ENCODE data around the gene EFEMP2.

EFEMP2 gene

GRCh38 chr11:65856689-65857499, 15.7 kb downstream of the EFEMP2 start:
- Histone ChIP-seq H3K27me3 (ENCODE audit: insufficient read depth, low read length, poor library complexity, severe bottlenecking) (peaks cover 11% of the 10 kb centered on the region), H3K4me3 (ENCODE audit: low read length, poor library complexity, severe bottlenecking) (peak overlapping the region; percentile 80), H3K4me2 (ENCODE audit: low read depth, low read length, poor library complexity, severe bottlenecking) (peak overlapping the region; percentile 94), H3K9me2 (replicated peaks; ENCODE audit: low read depth, low read length) (no peaks in the 10 kb centered on the region), H4K20me1 (ENCODE audit: insufficient read depth, low read length, poor library complexity, severe bottlenecking) (peaks cover 67% of the 10 kb centered on the region), H2AFZ (ENCODE audit: low read length) (no peak overlapping the region), H3K4me1 (ENCODE audit: insufficient read depth, low read length, poor library complexity, severe bottlenecking) (peaks cover 42% of the 10 kb centered on the region), H3K9me3 (ENCODE audit: insufficient read depth, low read depth, low read length) (peaks cover under 1% of the 10 kb centered on the region; the same call in 1 of the 2 replicates), H3K36me3 (ENCODE audit: insufficient read depth, low read length) (peaks cover 46% of the 10 kb centered on the region; the same call in 1 of the 2 replicates), H3K9ac (ENCODE audit: low read depth, low read length, poor library complexity, severe bottlenecking) (peak overlapping the region; percentile 95), H3K79me2 (ENCODE audit: insufficient read depth, low read length) (peaks cover 73% of the 10 kb centered on the region), H3F3A (ENCODE audit: low read depth) (0 out of 2 replicates have a peak, but pooled peaks cover 7% of the 10 kb centered on the region)
- TF ChIP-seq, protein P1, sequence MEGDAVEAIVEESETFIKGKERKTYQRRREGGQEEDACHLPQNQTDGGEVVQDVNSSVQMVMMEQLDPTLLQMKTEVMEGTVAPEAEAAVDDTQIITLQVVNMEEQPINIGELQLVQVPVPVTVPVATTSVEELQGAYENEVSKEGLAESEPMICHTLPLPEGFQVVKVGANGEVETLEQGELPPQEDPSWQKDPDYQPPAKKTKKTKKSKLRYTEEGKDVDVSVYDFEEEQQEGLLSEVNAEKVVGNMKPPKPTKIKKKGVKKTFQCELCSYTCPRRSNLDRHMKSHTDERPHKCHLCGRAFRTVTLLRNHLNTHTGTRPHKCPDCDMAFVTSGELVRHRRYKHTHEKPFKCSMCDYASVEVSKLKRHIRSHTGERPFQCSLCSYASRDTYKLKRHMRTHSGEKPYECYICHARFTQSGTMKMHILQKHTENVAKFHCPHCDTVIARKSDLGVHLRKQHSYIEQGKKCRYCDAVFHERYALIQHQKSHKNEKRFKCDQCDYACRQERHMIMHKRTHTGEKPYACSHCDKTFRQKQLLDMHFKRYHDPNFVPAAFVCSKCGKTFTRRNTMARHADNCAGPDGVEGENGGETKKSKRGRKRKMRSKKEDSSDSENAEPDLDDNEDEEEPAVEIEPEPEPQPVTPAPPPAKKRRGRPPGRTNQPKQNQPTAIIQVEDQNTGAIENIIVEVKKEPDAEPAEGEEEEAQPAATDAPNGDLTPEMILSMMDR (conservative IDR thresholded peaks at IDR 0.05; ENCODE audit: low read length) = no peak
- TF ChIP-seq EZH2phosphoT487 (IDR thresholded peaks at IDR 0.05; ENCODE audit: borderline replicate concordance) = no peak

DNA sequence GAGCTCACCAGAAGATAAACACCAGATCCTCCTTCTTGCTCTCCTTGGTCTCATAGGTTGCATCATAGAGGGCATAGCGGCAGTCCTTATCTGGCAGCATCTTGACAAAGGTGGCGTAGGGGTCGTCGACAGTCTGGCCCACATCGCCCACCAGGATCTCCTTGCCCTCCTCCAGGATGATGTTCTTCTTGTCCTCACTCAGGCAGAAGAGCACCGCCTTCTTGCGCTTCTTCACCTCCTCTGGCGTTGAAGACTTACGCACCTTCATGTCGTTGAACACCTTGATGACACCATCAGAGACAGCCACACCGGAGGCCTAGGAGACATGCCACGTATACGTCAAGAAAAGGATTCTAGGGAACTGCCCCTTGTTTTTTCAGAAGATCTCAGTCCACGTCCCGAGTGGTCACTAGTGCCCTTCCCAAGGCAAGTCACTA, 16.7 kb downstream of the EFEMP2 start:
- peaks cover 35% of the 10 kb centered on the region for H3K4me1 ChIP-seq (ENCODE audit: insufficient read depth, low read length, poor library complexity, severe bottlenecking)
- peaks cover 56% of the 10 kb centered on the region; the same call in 1 of the 2 replicates for H3K36me3 ChIP-seq (ENCODE audit: insufficient read depth, low read length)
- H3F3A ChIP-seq (ENCODE audit: low read depth) = 0 out of 2 replicates have a peak, but pooled peaks cover 7% of the 10 kb centered on the region
- H3K4me3 ChIP-seq (ENCODE audit: low read length, poor library complexity, severe bottlenecking) = peak overlapping the region; percentile 80
- peaks cover 70% of the 10 kb centered on the region for H3K79me2 ChIP-seq (ENCODE audit: insufficient read depth, low read length)
- peak overlapping the region; percentile 94 for H3K4me2 ChIP-seq (ENCODE audit: low read depth, low read length, poor library complexity, severe bottlenecking)
- H3K9me2 ChIP-seq (replicated peaks; ENCODE audit: low read depth, low read length) = no peaks in the 10 kb centered on the region
- peaks cover 66% of the 10 kb centered on the region for H4K20me1 ChIP-seq (ENCODE audit: insufficient read depth, low read length, poor library complexity, severe bottlenecking)
- TF ChIP-seq, protein P1 (conservative IDR thresholded peaks at IDR 0.05; ENCODE audit: low read length) = no peak
- TF ChIP-seq EZH2phosphoT487 (IDR thresholded peaks at IDR 0.05; ENCODE audit: borderline replicate concordance) = no peak
- H2AFZ ChIP-seq (ENCODE audit: low read length) = no peak overlapping the region
- H3K9ac ChIP-seq (ENCODE audit: low read depth, low read length, poor library complexity, severe bottlenecking) = peak overlapping the region; percentile 95
- H3K9me3 ChIP-seq (ENCODE audit: insufficient read depth, low read depth, low read length) = peaks cover 5% of the 10 kb centered on the region; the same call in 1 of the 2 replicates
- peaks cover 7% of the 10 kb centered on the region for H3K27me3 ChIP-seq (ENCODE audit: insufficient read depth, low read length, poor library complexity, severe bottlenecking)

DNA sequence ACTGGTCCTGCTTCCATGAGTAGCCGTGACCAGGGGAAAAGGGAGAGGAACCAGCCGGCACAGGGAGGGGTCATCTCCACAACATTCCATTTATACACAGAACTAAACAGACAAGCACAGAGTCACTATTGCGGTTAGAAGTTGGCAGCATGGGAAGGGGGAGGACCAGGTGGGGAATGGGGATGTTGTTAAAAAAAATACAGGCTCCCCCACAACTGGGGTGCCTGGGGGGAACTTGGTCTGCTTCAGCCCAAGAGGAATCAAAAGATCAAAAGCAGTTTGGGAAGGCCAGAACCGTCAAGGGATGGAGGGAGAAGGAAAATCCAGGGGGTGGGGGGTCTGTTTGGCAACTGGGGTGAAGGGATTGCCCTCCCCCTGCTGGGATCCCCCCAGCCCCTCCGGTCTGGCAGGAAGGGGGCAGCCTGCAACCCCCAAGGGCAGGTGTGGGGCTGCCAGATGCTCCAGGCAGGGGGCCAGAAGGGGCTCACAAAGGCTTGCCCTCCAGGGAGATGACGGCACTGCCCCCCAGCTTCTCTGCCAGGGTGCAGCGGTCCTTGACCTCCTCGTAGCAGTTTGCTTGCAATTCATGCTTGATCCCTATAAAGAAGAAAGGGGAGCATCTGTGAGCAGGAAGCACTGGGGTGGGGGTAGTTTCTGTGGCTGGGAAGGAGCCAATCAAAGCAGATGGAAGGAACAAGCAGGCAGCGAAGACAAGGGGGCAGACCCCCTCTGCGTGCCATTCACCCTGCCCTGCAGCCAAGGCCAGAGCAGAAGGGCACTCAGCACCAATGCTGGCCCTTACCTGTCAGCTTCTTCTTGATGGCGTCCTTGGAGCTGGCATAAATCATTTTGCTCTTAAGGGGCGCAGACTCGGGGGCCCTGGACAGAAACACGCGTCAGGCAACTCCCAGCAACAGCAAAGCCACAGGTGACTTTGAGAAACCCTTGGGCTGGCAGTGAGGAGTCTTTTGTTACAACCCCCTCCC, 17.5 kb downstream of the EFEMP2 start:
- Histone ChIP-seq H3K4me3 (ENCODE audit: low read length, poor library complexity, severe bottlenecking) (peak overlapping the region; percentile 80), H3K36me3 (ENCODE audit: insufficient read depth, low read length) (peaks cover 60% of the 10 kb centered on the region; the same call in 1 of the 2 replicates), H3K79me2 (ENCODE audit: insufficient read depth, low read length) (peaks cover 66% of the 10 kb centered on the region), H3K4me1 (ENCODE audit: insufficient read depth, low read length, poor library complexity, severe bottlenecking) (peaks cover 35% of the 10 kb centered on the region), H3K9me3 (ENCODE audit: insufficient read depth, low read depth, low read length) (peaks cover 5% of the 10 kb centered on the region; the same call in 1 of the 2 replicates), H3K4me2 (ENCODE audit: low read depth, low read length, poor library complexity, severe bottlenecking) (peak overlapping the region; percentile 94), H3K27me3 (ENCODE audit: insufficient read depth, low read length, poor library complexity, severe bottlenecking) (peaks cover 6% of the 10 kb centered on the region), H3F3A (ENCODE audit: low read depth) (0 out of 2 replicates have a peak, but pooled peaks cover 7% of the 10 kb centered on the region), H4K20me1 (ENCODE audit: insufficient read depth, low read length, poor library complexity, severe bottlenecking) (peaks cover 68% of the 10 kb centered on the region), H2AFZ (ENCODE audit: low read length) (no peak overlapping the region), H3K9ac (ENCODE audit: low read depth, low read length, poor library complexity, severe bottlenecking) (no peak overlapping the region), H3K9me2 (replicated peaks; ENCODE audit: low read depth, low read length) (no peaks in the 10 kb centered on the region)
- TF ChIP-seq, protein P1 (conservative IDR thresholded peaks at IDR 0.05; ENCODE audit: low read length) = no peak
- no peak for TF ChIP-seq EZH2phosphoT487 (IDR thresholded peaks at IDR 0.05; ENCODE audit: borderline replicate concordance)
